CD1c-positive myeloid dendritic cell (primary cell): ENCODE data around the gene PIGP.
"Not testable (repeated sequence)": the region's sequence is repeated elsewhere in the genome, so short reads cannot be mapped to it uniquely, and the experiment has no call there.

Source experiments
- DNase-seq: peaks from one replicate; pipeline ENCODE4 v3.0.0-alpha.2; 2016; ENCODE audit errors: extremely low spot score

PIGP gene

DNA sequence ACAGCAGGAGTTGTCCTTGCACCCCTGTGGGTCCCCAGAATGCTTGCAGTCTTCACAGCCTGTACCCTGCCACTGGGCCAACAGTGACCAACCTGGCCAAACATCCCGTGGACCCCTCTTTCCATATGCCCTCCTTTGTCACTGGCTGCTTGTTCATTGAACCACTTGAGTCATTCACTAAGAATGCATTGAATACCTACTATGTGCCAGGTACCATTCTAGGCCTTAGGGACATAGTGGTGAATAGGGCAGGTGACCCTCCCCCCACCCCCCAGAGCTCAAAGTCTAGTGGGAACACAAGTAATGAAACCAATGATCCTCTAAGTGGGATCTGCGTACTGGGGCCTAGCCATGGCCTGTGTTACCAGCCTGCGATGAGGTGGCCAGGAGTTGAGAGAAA, 28.2 kb downstream of the PIGP start:
- no peak for DNase-seq

DNA sequence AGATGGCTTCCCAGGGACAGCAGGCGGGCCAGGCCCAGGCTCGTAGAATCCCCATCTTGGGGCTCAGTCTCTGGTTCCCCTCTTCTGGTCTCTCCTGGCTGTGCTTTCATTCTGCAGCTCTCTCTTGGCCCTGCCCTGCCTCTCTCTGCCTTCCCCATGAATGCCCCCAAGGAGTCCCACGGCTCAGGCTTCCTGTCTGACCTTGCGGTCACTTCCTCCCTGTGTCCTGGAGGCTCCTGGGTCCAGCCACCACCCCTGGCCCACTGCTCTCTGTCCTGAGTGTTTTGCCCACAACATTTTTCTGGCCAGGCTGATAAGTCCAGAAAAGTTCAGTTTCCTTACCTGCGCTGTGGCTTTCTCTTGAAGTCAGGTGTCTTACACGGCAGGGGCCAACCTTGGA, 29.1 kb downstream of the PIGP start:
- DNase-seq = no peak

DNA sequence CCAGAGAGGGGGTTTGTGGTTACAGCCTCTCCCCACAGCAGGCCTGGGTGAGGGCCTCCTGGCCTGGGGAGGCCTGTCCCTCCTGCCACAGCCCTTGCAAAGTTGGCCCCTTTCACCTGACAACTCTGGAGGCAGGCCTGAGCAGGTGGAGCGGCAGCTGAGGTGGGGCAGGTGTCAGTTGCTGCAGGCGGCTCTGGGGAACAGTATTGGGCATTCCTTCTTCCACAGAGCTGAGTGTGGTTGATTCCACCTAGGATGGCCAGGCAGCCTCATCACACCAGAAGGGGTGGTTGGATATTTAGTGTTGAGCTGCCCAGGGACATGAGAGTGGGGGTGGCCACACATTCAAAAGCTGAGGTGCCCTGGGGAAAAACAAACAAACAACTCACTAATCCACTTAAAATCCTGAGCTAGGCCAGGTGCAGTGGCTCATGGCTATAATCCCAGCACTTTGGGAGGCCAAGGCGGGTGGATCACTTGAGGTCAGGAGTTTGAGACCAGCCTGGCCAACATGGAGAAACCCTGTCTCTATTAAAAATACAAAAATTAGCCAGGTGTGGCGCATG, 31.1 kb downstream of the PIGP start:
- DNase-seq = no peak

DNA sequence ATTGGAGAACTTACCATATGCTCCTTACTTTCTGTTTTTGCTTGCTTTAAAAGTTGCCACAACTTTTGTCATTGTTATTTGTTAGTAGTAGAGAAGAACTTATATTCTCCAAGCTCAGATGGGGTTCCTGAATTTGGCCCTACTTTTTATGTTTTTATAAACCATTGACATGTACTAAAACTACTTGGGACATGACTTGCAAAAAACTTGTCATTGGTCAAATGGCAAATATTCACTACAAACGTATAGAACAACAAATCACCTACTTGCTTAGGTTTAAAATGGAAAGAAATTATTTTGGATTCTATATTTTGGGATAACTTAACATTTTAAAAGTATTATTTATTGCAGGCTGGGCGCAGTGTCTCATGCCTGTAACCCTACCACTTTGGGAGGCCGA, 32.7 kb downstream of the PIGP start:
- no peak for DNase-seq

DNA sequence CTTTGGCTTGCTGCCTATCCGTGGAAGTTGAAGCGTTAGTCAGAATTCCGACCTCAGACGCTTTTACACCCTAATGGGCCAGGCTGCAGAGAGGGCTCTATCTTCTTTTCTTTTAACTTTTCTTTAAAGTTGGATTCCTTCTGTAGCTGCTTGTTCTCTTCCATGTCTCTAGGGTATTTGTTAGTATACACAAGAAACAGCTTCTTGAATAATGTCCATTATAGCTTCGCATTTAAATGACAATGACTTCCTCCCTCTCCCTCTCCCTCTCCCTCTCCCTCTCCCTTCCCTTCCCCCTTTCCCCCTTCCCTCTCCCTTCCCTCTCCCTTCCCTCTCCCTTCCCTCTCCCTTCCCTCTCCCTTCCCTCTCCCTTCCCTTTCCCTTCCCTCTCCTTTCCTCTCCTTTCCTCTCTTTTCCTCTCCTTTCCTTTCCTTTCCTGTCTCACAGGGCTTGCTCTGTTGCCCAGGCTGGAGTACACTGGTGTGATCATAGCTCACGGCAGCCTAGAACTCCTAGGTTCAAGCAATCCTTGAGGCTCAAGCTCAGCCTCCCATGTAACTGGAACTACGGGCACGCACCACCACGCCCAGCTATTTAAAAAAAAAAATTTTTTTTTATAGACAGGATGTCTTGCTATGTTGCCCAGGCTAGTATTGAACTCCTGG, 33.3 kb downstream of the PIGP start:
- no peak for DNase-seq

DNA sequence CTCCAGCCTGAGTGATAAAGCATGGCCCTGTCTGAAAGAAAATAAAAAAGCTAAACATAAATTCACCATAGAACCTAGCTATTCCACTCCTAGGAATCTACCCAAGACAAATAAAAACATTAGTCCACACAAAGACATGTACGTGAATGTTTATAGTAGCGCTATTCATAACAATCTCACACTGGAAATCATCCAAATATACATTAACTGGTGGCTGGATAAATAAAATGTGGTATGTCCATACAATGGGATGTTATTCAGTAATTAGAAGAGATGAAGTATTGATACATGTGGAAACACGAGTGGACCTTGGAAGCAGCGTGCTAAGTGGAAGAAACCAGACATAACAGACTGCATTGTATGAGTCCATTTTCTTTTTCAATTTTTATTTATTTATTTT, 36.7 kb downstream of the PIGP start:
- no peak for DNase-seq

DNA sequence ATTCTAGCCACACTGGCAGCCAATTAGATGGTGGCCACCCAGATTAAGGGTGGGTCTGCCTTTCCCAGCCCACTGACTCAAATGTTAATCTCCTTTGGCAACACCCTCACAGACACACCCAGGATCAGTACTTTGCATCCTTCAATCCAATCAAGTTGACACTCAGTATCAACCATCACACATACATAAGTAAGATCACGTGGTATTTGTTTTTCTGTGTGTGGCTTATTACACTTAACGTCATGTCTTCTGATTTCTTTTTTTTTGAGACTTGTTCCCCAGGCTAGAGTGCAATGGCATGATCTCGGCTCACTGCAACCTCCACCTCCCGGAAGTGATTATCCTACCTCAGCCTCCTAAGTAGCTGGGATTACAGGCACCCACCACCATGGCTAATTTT, 38.5 kb downstream of the PIGP start:
- not testable (repeated sequence) for DNase-seq

DNA sequence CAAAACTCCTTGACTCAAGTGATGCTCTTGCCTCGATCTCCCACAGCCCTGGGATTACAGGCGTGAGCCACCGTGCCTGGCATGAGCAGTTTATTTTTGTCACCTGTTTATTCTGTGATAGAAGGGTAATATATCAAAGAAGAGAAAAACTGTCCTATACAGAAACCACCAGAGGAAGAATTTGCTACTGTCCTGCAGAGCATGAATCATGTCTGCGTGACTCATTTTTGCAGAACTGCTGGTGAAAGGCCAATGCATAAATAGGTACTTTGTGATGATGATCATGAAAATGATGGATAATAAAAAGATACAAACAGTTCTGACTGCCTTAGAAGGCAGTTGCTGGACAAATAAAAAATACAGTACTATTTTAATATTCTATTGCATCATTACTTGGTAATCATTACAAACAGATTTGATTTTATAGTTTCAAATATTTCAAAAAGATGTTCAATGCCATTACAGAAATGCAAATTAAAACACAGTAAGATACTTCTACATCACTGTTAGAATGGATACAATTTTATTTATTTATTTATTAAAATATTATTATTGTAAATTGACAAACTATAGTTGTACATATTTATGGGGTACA, 39.9 kb downstream of the PIGP start:
- DNase-seq = no peak

DNA sequence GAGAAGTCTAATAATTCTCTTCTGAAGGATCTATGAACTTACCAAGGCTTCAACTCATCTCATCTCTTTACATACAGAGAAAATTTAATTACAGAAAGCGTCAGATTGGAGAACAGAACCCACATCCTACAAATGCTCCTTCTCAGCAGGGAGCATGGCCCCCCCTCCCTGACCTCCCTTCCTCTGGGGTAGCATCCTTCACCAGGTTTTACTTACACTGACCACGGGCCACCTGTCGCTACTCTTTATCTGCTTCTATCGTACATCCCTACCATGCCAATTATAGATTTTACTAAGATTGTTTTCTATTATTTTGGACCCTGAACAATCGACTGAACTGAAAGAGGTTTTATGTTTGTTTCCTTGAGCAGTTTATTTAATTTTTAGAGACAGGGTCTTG, 40.6 kb downstream of the PIGP start:
- DNase-seq = no peak

DNA sequence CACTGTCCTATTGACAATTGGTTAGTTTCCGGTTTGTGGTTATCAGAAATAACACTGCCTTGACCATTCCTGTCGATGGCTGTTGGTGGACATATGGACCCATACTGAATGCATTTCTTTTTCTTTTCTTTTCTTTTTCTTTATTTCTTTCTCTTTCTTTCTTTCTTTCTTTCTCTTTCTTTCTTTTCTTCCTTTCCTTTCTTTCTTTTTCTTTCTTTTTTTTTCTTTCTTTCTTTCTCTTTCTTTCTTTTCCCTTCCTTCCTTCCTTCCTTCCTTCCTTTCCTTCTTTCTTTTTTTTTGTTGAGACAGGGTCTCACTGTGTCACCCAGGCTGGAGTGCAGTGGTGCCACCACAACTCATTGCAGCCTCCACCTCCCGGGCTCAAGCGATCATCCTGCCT, 42.0 kb downstream of the PIGP start:
- no peak for DNase-seq

DNA sequence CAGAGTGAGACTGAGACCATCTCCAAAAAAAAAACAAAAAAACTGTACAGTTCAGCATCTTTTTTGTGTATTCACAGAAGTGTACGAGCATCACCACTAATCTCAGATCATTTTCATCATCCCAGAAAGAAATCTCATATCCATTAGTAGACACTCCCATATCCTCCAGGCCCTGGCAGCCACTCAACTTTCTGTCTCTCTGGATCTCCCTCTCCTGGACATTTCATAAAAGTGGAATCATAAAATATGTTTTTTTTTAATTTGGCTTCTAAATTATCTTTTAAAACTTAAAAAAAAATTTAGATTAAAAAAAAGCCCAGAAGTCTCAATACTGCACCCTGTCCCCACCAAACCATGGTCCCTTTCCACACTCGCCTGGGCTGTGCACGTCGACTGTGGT, 44.3 kb downstream of the PIGP start:
- no peak for DNase-seq

DNA sequence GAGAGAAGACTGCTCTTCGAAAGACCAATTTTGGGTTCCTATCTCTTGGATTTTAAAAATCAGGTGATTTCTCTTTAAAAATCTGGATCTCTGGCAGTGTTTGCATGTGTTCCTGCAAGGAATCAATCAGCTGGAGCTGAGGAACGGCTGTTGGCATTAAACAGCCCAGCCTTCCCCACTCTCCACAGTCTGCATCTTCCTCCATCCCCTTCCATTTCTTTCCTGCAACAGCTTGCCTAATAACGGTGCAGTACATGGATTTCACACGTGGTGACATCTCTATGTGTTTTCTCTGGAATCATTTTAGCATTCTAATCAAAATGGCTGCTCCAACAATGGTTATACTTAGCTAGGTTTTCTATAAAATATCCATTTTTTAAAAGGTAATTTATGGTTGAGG, 46.4 kb downstream of the PIGP start:
- no peak for DNase-seq

DNA sequence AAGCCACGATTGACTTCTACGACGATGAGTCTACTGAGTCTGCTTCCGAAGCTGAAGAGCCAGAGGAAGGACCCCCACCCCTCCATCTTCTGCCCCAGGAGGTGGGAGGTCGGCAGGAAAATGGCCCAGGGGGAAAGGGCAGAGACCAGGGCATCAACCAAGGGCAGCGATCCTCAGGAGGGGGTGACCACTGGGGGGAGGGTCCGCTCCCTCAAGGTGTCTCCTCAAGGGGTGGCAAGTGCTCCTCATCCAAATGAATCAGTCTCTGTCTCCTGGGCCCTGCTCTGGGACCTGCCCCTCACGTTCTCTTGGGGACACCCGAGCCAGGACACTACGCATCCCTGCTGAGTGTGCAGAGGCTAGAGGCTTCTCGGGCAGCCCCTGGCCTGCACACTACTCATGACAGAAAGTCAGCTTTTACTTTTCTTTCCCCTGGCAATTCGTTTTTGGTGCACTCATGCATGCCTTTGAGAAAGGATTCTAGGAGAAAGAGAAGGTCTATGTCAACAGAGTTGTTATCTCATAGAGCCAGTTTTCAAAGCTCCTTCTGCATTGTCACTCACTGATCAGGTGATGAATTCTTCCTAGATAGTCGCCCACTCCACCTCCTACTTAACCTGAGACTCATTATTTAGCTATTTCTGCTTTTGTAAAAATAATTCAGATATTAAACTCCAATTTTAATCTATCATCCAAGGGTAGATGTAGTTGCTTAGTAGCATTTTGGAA, 54.8 kb downstream of the PIGP start:
- DNase-seq = no peak
